ENCODE data around the gene KLHDC10.
"Not testable (repeated sequence)": the region's sequence is repeated elsewhere in the genome, so short reads cannot be mapped to it uniquely, and the experiment has no call there.

KLHDC10 gene

GRCh38 chr7:130141884-130142653, 71.7 kb downstream of the KLHDC10 start:
- DNase-seq (ENCODE audit: low spot score): no peak

GRCh38 chr7:130142654-130143333, 72.5 kb downstream of the KLHDC10 start:
- DNase-seq (ENCODE audit: low spot score): no peak

- DNase-seq (ENCODE audit: low spot score): no peak
Measured at GRCh38 chr7:130143334-130143732, 73.0 kb downstream of the KLHDC10 start.

- no peak for DNase-seq (ENCODE audit: low spot score)
Measured at GRCh38 chr7:130143986-130144311, 73.6 kb downstream of the KLHDC10 start.

- DNase-seq (ENCODE audit: low spot score): no peak
Measured at GRCh38 chr7:130144312-130145171, 74.2 kb downstream of the KLHDC10 start.

GRCh38 chr7:130145424-130146100, 75.2 kb downstream of the KLHDC10 start:
- no peak for DNase-seq (ENCODE audit: low spot score)

GRCh38 chr7:130146142-130146541, 75.8 kb downstream of the KLHDC10 start:
- DNase-seq (ENCODE audit: low spot score): not testable (repeated sequence)

GRCh38 chr7:130146693-130147405, 76.5 kb downstream of the KLHDC10 start:
- DNase-seq (ENCODE audit: low spot score): no peak

GRCh38 chr7:130147710-130148325, 77.5 kb downstream of the KLHDC10 start:
- no peak for DNase-seq (ENCODE audit: low spot score)

GRCh38 chr7:130148561-130148960, 78.2 kb downstream of the KLHDC10 start:
- DNase-seq (ENCODE audit: low spot score): no peak

GRCh38 chr7:130149281-130150139, 79.2 kb downstream of the KLHDC10 start:
- DNase-seq (ENCODE audit: low spot score): no peak

GRCh38 chr7:130150587-130150986, 80.3 kb downstream of the KLHDC10 start:
- DNase-seq (ENCODE audit: low spot score): no peak

- DNase-seq (ENCODE audit: low spot score): peak; percentile 19
Measured at GRCh38 chr7:130151591-130152492, 81.5 kb downstream of the KLHDC10 start.

- DNase-seq (ENCODE audit: low spot score): no peak
Measured at GRCh38 chr7:130152493-130153210, 82.3 kb downstream of the KLHDC10 start.

- DNase-seq (ENCODE audit: low spot score): no peak
Measured at GRCh38 chr7:130153211-130153908, 83.0 kb downstream of the KLHDC10 start.

- no peak for DNase-seq (ENCODE audit: low spot score)
Measured at GRCh38 chr7:130154131-130154500, 83.8 kb downstream of the KLHDC10 start.

- no peak for DNase-seq (ENCODE audit: low spot score)
Measured at GRCh38 chr7:130154501-130155317, 84.4 kb downstream of the KLHDC10 start.
